HL-60 (cell line): ENCODE results near the gene GMEB2.

Source experiments
- CTCF ChIP-seq: IDR thresholded peaks from one replicate; pipeline ENCODE4 v1.5.1; 2011; ENCODE audit warnings: low read length, control low read depth, inconsistent platforms; ENCODE audit not compliant: insufficient read depth
- GABPA ChIP-seq: IDR thresholded peaks from 2 replicates; pipeline ENCODE4 v1.6.1; 2012; ENCODE audit warnings: low read depth
- POLR2AphosphoS5 ChIP-seq: IDR thresholded peaks from 2 replicates; pipeline ENCODE4 v1.6.1; 2012; ENCODE audit warnings: low read depth
- SPI1 ChIP-seq: IDR thresholded peaks from 2 replicates; pipeline ENCODE4 v1.6.1; 2012; ENCODE audit warnings: low read depth, mild to moderate bottlenecking, borderline replicate concordance
- TF ChIP-seq, protein P1 (sequence below): IDR thresholded peaks from 2 replicates; pipeline ENCODE4 v1.6.1; 2012; ENCODE audit warnings: low read depth; ENCODE audit not compliant: insufficient replicate concordance

GRCh38 chr20:63543131-63543530, 83.8 kb downstream of the GMEB2 start:
- no peak for TF ChIP-seq CTCF
- TF ChIP-seq POLR2AphosphoS5 = no peak
- TF ChIP-seq, protein P1, sequence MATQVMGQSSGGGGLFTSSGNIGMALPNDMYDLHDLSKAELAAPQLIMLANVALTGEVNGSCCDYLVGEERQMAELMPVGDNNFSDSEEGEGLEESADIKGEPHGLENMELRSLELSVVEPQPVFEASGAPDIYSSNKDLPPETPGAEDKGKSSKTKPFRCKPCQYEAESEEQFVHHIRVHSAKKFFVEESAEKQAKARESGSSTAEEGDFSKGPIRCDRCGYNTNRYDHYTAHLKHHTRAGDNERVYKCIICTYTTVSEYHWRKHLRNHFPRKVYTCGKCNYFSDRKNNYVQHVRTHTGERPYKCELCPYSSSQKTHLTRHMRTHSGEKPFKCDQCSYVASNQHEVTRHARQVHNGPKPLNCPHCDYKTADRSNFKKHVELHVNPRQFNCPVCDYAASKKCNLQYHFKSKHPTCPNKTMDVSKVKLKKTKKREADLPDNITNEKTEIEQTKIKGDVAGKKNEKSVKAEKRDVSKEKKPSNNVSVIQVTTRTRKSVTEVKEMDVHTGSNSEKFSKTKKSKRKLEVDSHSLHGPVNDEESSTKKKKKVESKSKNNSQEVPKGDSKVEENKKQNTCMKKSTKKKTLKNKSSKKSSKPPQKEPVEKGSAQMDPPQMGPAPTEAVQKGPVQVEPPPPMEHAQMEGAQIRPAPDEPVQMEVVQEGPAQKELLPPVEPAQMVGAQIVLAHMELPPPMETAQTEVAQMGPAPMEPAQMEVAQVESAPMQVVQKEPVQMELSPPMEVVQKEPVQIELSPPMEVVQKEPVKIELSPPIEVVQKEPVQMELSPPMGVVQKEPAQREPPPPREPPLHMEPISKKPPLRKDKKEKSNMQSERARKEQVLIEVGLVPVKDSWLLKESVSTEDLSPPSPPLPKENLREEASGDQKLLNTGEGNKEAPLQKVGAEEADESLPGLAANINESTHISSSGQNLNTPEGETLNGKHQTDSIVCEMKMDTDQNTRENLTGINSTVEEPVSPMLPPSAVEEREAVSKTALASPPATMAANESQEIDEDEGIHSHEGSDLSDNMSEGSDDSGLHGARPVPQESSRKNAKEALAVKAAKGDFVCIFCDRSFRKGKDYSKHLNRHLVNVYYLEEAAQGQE = no peak
- TF ChIP-seq GABPA = no peak
- TF ChIP-seq SPI1 = no peak
